Raji (cell line): ENCODE results near the gene LPAR1.

ENCODE experiments used
- POLR2A ChIP-seq: IDR thresholded peaks from 2 replicates; pipeline ENCODE4 v1.6.1; 2011; ENCODE audit warnings: low read depth, low read length, control low read depth; ENCODE audit not compliant: insufficient read depth

Gene LPAR1, protein sequence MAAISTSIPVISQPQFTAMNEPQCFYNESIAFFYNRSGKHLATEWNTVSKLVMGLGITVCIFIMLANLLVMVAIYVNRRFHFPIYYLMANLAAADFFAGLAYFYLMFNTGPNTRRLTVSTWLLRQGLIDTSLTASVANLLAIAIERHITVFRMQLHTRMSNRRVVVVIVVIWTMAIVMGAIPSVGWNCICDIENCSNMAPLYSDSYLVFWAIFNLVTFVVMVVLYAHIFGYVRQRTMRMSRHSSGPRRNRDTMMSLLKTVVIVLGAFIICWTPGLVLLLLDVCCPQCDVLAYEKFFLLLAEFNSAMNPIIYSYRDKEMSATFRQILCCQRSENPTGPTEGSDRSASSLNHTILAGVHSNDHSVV

GRCh38 chr9:111038331-111039230 is at the start of gene LPAR1:
Gene LPAR1 (minus strand): TSS chr9:111038470. CDS start chr9:110972117, 66,353 bp downstream.
- TF ChIP-seq POLR2A = no peak

GRCh38 chr9:111078391-111079038 is 40.2 kb upstream of the LPAR1 start:
- no peak for TF ChIP-seq POLR2A

DNA sequence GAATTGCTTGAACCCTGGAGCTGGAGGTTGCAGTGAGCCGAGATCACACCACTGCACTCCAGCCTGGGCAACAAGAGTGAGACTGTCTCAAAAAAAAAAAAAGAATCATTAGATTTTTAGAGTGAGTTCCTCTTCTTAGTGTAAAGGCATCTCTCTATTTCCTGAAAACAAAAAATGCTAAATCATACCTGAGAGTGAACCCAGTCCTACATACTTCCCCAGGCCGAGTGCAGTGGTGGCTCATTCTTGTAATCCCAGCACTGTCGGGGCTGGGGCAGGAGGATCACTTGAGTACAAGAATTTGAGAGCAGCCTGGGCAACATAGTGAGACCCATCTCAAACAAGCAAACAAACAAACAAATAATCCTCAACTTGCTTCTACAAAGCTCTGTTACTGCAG is 38.2 kb upstream of the LPAR1 start:
- TF ChIP-seq POLR2A = no peak

GRCh38 chr9:111076042-111076441 is 37.8 kb upstream of the LPAR1 start:
- no peak for TF ChIP-seq POLR2A

DNA sequence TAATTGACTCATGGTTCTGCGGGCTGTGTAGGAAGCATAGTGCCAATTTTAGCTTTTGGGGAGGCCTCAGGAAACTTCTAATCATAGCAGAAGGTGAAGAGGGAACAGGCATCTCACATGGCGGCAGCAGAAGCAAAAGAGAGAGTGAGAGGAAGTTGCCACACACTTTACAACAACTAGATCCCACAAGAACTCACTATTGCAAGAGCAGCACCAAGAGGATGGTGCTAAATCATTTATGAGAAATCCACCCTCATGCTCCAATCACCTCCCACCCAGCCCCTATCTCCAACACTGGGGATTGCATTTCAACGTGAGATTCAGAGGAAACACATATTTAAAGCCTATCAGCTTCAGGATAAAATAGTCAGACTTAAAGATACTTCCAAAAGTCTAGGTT is 36.1 kb upstream of the LPAR1 start:
- TF ChIP-seq POLR2A = no peak

DNA sequence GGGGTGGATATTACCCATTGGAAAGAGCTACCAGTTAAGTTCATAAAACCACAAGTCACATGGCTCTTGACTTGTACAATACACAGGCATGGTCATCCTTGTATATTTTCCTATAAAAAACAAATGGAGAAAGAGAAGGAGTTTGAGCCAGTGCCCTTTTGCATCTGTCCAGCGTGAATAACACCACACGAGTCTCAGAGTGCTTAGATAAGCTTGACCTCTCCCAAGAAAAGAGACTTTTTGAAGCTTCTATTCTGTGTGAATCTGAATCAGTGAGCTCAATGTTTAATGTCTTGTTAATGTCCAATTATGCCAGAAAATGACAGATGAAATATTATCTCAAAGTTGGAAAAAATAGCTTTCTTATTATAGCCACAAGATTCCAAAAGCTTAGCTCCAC is 30.9 kb upstream of the LPAR1 start:
- TF ChIP-seq POLR2A = no peak

DNA sequence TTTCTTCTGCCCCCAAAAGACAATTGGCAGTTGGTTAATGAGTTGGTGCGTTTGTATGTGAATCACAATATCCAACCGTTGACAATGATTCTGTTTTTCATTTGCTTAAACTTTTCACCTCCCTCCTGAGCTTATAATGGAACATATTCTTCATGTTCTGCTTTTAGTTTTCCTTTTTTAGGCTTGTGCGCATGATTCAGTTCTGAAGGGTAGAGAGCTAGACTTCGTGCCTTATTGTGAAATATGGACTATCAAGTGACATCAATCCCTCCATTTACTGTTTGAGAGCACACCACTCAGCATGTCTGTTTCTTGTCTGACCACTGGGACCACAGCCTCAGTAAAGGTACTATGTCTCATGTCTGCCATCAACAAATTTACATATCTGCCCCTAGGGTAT is 30.5 kb upstream of the LPAR1 start:
- no peak for TF ChIP-seq POLR2A

DNA sequence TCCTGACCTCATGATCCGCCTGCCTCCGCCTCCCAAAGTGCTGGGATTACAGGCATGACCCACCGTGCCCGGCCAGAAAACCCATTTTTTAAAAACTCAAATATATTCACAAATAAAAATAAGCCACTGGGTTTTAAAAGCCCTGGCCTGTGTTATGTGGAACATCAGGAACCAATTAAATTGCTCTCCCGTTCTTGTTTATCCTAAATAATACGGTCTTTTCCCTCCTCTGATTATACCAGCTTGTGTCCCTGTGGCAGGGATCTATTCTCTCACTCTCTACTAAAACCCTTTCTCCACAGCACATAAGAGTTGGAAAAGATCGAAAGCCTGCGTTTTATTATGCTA is 30.1 kb upstream of the LPAR1 start:
- no peak for TF ChIP-seq POLR2A

DNA sequence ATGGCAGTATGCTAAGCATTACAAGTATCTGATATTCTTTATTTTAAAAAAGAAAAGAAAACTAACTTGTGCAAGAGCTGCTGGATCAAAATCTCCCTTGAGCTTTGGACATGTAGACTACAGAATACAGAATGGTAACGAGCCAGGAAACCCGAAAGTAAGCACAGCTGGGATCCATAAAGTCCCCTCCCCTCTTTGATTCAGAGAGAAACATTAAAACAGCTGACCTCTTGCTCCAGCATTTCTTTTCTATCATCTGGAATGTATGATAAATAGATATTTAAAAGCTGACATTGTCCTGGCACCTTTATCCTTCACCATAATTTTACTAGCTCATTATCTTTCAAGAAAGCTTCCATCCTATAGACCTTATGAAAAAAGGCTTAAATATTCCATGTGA is 28.2 kb upstream of the LPAR1 start:
- no peak for TF ChIP-seq POLR2A

DNA sequence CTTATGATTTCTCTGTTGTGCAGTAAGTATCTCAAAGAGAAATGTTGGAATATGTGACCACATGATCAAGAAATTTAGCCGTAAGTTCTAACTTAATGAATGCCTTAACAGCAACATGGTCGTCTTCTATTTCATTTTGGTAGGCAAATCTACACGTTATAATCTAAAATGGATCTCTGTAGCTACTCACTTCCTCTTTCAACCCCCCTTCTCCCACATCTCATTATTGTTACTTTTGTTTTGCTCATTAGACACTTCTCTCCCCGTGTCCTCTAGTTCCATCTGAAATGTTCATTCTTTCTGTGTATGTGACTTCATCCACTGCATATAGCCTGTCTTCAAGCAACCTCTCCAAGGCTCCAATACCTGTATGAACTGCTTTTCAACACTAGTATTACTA is 27.1 kb upstream of the LPAR1 start:
- TF ChIP-seq POLR2A = no peak

- TF ChIP-seq POLR2A = no peak
These were observed 26.0 kb upstream of the LPAR1 start for GRCh38 chr9:111064160-111064837.

DNA sequence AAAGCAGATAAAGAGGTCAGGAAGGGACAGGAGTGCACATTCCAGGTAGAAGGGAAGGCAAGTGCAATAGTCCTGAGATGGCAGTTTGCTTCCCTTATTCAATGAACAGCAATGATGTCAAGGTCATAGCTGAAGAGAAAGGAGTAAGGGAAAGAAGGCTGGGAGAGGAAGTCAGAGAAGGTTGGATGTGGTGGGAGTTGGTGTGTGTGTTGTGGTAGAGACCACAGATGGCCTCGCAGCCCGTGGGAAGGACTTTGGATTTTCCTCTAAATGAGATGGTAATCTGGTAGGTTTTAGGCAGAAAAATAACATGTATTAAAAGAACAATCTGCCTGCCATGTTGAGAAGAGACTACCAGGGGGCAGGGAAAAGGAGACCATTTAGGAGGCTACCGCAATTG is 25.1 kb upstream of the LPAR1 start:
- TF ChIP-seq POLR2A = no peak

DNA sequence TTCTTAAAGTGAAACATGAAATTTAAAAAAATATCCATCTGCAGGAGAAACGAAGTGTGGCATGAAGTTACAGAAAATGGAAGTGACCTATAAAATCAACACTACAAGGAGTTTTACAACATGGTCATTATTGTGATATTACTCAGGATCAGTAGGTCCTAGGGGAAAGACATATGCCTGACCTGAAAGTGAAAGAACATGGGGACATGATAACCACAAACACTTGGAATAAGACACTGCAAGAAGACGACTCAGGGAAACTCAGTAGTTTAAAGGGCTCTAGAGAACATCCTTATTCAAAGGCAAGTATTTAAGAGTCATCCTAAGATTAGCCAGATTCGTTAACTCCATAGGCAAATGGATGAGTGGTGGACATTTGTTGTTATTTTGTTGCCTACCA is 19.9 kb upstream of the LPAR1 start:
- no peak for TF ChIP-seq POLR2A

DNA sequence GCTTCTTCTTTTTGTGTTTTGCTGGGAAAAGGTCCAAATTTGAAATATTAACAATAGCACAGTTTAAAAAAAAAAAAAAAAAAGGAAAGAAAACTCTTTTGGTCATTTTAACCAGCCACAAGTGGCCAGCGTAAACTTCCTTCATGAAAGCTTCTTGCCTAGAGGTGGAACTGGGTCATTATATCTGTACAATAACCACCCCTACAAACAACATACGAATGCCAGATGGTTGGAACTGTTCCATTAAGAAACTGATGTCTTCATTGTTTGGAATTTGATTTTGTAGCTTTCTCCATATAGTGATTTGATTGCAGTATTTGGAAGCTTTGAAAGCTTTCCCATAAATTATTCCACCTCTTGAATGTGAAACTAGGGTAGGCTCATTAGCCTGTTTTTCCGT is 18.3 kb upstream of the LPAR1 start:
- no peak for TF ChIP-seq POLR2A

DNA sequence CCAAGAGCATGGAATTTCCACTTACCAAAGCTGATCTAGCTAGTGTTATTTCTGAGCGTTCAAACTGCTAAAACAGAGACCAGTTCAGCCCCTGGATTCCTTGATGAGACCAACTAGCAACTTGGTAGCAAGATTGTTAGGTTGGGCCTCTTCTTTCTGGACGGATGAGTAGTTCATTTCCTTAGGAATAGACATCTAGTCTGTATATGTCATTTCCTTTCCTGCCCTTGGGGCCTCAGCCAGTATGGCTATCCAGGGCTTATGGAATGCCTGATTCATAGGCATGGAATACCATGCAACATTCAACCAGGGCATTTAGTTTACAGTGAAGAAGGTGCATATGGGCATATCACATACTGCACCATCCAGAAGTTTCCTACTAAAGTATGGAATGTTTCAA is 14.5 kb upstream of the LPAR1 start:
- no peak for TF ChIP-seq POLR2A
